ENCODE data around the gene C8A.

DNA sequence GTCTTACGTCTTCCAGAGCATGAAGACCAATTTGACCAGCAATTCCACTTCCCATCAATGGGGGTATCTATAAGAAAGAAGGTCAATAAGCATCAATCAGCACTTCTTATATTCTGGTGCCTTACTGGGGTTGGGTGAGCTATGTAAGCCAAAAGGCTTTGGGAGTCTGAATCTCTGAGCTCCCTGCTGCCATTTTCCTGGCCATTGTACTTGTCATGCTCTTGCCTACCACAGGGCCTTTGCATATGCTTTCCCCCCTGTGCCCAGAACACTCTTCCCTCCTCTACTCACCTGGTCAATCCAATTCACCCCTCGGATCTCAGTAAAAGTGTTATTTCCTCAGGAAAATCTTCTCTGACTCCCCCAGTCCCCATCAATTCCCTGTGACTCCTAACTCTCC, 74.9 kb downstream of the C8A start:
- TF ChIP-seq POLR2AphosphoS5 (IDR thresholded peaks at IDR 0.05) (no peak), POLR2A (IDR thresholded peaks at IDR 0.05) (no peak), CTCF (IDR thresholded peaks at IDR 0.05) (no peak)
